Measurements from ENCODE around the gene NME3.

NME3 gene

GRCh38 chr16:1721372-1721771, 50.0 kb downstream of the NME3 start:
- FAIRE-seq, result no peak
